HUDEP-2 (cell line): ENCODE measurements around the gene HUS1B.
"Not testable (repeated sequence)": the region's sequence is repeated elsewhere in the genome, so short reads cannot be mapped to it uniquely, and the experiment has no call there.

Source experiments
- DNase-seq, 76 experiments: peaks; one replicate each; lab custom pipeline; 2025; ENCODE audit not compliant: unreplicated experiment in 76 of 76; lab: John Stamatoyannopoulos, UW

The HUS1B gene

GRCh38 chr6:656460-657252 is at the start of gene HUS1B:
TSS of gene HUS1B (minus strand) at chr6:657100. CDS start at chr6:656944, 156 bp downstream.
- no peak for DNase-seq

- DNase-seq: no peak
These were observed 49.2 kb upstream of the HUS1B start for GRCh38 chr6:706146-706545.

- no peak for DNase-seq
These were observed 48.1 kb upstream of the HUS1B start for GRCh38 chr6:705047-705446.

- peak in 1 of 76 experiments; percentile 5 for DNase-seq
These were observed 47.1 kb upstream of the HUS1B start for GRCh38 chr6:704046-704445.

GRCh38 chr6:703552-703951 is 46.7 kb upstream of the HUS1B start:
- DNase-seq: no peak

- DNase-seq: no peak
These were observed 45.0 kb upstream of the HUS1B start for GRCh38 chr6:701700-702479.

GRCh38 chr6:701215-701614 is 44.3 kb upstream of the HUS1B start:
- no peak for DNase-seq

- no peak for DNase-seq
These were observed 43.6 kb upstream of the HUS1B start for GRCh38 chr6:700490-700889.

GRCh38 chr6:699319-699718 is 42.4 kb upstream of the HUS1B start:
- no peak for DNase-seq

GRCh38 chr6:694431-695126 is 37.7 kb upstream of the HUS1B start:
- DNase-seq: not testable (repeated sequence)

- no peak for DNase-seq
These were observed 36.8 kb upstream of the HUS1B start for GRCh38 chr6:693723-694009.

- DNase-seq: peak in 74 of 76 experiments; percentile 24 to 91 (median 77)
These were observed 36.2 kb upstream of the HUS1B start, which contains the start of gene EXOC2 for GRCh38 chr6:692858-693722. TSS of gene EXOC2 (minus strand) at chr6:693139. CDS start at chr6:637818, 55,321 bp downstream.

- peak in 61 of 76 experiments; percentile 16 to 72 (median 46) for DNase-seq
These were observed 35.5 kb upstream of the HUS1B start for GRCh38 chr6:692356-692851.

GRCh38 chr6:689223-689622 is 32.3 kb upstream of the HUS1B start:
- no peak for DNase-seq

- no peak for DNase-seq
These were observed 29.6 kb upstream of the HUS1B start for GRCh38 chr6:686497-686896.

GRCh38 chr6:684831-685636 is 28.1 kb upstream of the HUS1B start:
- DNase-seq: no peak

GRCh38 chr6:683742-684440 is 27.0 kb upstream of the HUS1B start:
- no peak for DNase-seq

- no peak for DNase-seq
These were observed 23.9 kb upstream of the HUS1B start for GRCh38 chr6:680666-681340.
